HepG2 (cell line): Measurements from ENCODE around the gene SLC4A2. TPM values are rescaled to one million over a fixed set of nuclear protein-coding genes. Genes with fewer than 3 reads are reported as not detected.

Experiments used
- ATAD3A ChIP-seq: sonication (generic); formaldehyde crosslinking; IDR thresholded peaks from 2 replicates; pipeline ENCODE4 v1.4.0; 2020; ENCODE audit warnings: missing genetic modification reagents
- BRCA1 ChIP-seq: sonication (generic); formaldehyde crosslinking; IDR thresholded peaks from 2 replicates; pipeline ENCODE4 v1.4.0; 2020; ENCODE audit warnings: missing genetic modification reagents
- DPF2 ChIP-seq: sonication (generic); formaldehyde crosslinking; IDR thresholded peaks from 2 replicates; pipeline ENCODE4 v1.4.0; 2020; ENCODE audit warnings: mild to moderate bottlenecking, low read depth, missing genetic modification reagents, borderline replicate concordance
- FOXP1 ChIP-seq, 2 experiments: fragments of 450-650 bp in 1 of 2; IDR thresholded peaks; 2 replicates each; pipeline ENCODE4 v1.6.1; 2017 to 2018; ENCODE audit warnings: antibody characterized with exemption in 1 of 2
- FUBP1 ChIP-seq: sonication (generic); formaldehyde crosslinking; IDR thresholded peaks from 2 replicates; pipeline ENCODE4 v1.5.1; 2020; ENCODE audit warnings: missing genetic modification reagents, mild to moderate bottlenecking, borderline replicate concordance
- HNRNPH1 ChIP-seq: fragments of 200-400 bp; formaldehyde crosslinking; optimal IDR thresholded peaks from 2 replicates; pipeline ENCODE3; 2017; ENCODE audit warnings: mild to moderate bottlenecking, low read depth, low read length
- JUND ChIP-seq: sonication (generic); formaldehyde crosslinking; IDR thresholded peaks from 2 replicates; pipeline ENCODE4 v1.8.0; 2022; ENCODE audit warnings: mild to moderate bottlenecking, missing genetic modification reagents
- KDM5B ChIP-seq: sonication (generic); formaldehyde crosslinking; IDR thresholded peaks from 2 replicates; pipeline ENCODE4 v1.4.0; 2020; ENCODE audit warnings: missing genetic modification reagents, mild to moderate bottlenecking, borderline replicate concordance
- NKX3-1 ChIP-seq: sonication (generic); formaldehyde crosslinking; IDR thresholded peaks from 2 replicates; pipeline ENCODE4 v1.5.0; 2020; ENCODE audit warnings: missing genetic modification reagents
- REST ChIP-seq, 2 experiments: IDR thresholded peaks; 2 replicates each; pipeline ENCODE4 v1.6.1; 2011 to 2012; ENCODE audit warnings: low read length in 2 of 2, borderline replicate concordance in 1 of 2, low read depth in 1 of 2, mild to moderate bottlenecking in 1 of 2, moderate library complexity in 1 of 2
- SALL1 ChIP-seq: sonication (generic); formaldehyde crosslinking; IDR thresholded peaks from 2 replicates; pipeline ENCODE4 v1.8.0; 2022; ENCODE audit warnings: mild to moderate bottlenecking, missing genetic modification reagents
- YEATS4 ChIP-seq: sonication (generic); formaldehyde crosslinking; IDR thresholded peaks from 2 replicates; pipeline ENCODE4 v1.4.0; 2020; ENCODE audit warnings: missing genetic modification reagents, borderline replicate concordance
- ZNF101 ChIP-seq: sonication (generic); formaldehyde crosslinking; IDR thresholded peaks from 2 replicates; pipeline ENCODE4 v1.4.0; 2020; ENCODE audit warnings: mild to moderate bottlenecking, low read depth, missing genetic modification reagents, borderline replicate concordance
- ZNF224 ChIP-seq: sonication (generic); formaldehyde crosslinking; IDR thresholded peaks from 2 replicates; pipeline ENCODE4 v1.5.0; 2020; ENCODE audit warnings: mild to moderate bottlenecking, missing genetic modification reagents
- ZNF260 ChIP-seq: sonication (generic); formaldehyde crosslinking; IDR thresholded peaks from 2 replicates; pipeline ENCODE4 v1.4.0; 2020; ENCODE audit warnings: missing genetic modification reagents, low read depth, mild to moderate bottlenecking, borderline replicate concordance
- ZNF263 ChIP-seq: sonication (generic); formaldehyde crosslinking; IDR thresholded peaks from 2 replicates; pipeline ENCODE4 v1.4.0; 2020; ENCODE audit warnings: missing genetic modification reagents
- ZNF383 ChIP-seq: sonication (generic); formaldehyde crosslinking; IDR thresholded peaks from 2 replicates; pipeline ENCODE4 v1.4.0; 2020; ENCODE audit warnings: missing genetic modification reagents, mild to moderate bottlenecking, borderline replicate concordance
- ZNF44 ChIP-seq: sonication (generic); formaldehyde crosslinking; IDR thresholded peaks from 2 replicates; pipeline ENCODE4 v1.5.1; 2020; ENCODE audit warnings: mild to moderate bottlenecking, missing genetic modification reagents
- ZNF558 ChIP-seq: sonication (generic); formaldehyde crosslinking; IDR thresholded peaks from 2 replicates; pipeline ENCODE4 v1.9.0; 2022; ENCODE audit warnings: mild to moderate bottlenecking, missing genetic modification reagents, borderline replicate concordance
- ZNF589 ChIP-seq: sonication (generic); formaldehyde crosslinking; conservative IDR thresholded peaks from 2 replicates; pipeline ENCODE4 v1.8.0; 2022; ENCODE audit warnings: mild to moderate bottlenecking, moderate library complexity, missing genetic modification reagents
- ZNF639 ChIP-seq: conservative IDR thresholded peaks from 2 replicates; pipeline ENCODE4 v1.6.1; 2018; ENCODE audit warnings: missing genetic modification reagents
- ZNF749 ChIP-seq: sonication (generic); formaldehyde crosslinking; IDR thresholded peaks from 2 replicates; pipeline ENCODE4 v1.8.0; 2022; ENCODE audit warnings: mild to moderate bottlenecking, missing genetic modification reagents, moderate library complexity, borderline replicate concordance
- ZNF766 ChIP-seq: sonication (generic); formaldehyde crosslinking; IDR thresholded peaks from 2 replicates; pipeline ENCODE4 v1.5.0; 2020; ENCODE audit warnings: missing genetic modification reagents, borderline replicate concordance
- ZNF83 ChIP-seq: sonication (generic); formaldehyde crosslinking; IDR thresholded peaks from 2 replicates; pipeline ENCODE4 v1.4.0; 2020; ENCODE audit warnings: missing genetic modification reagents, mild to moderate bottlenecking, borderline replicate concordance
- polyA plus RNA-seq, 8 experiments: library from polyadenylated mRNA; depleted of rRNA in 3 of 8; stranded (reverse) in 7 of 8; unstranded in 1 of 8; fragments of >200 nt; fragmentation: Illumina TruSeq in 4 of 8; extraction: Trizol in 4 of 8; gene quantifications; 2 replicates each; pipeline versions ENCODE4 v1.2.1 to v1.2.3, GENCODE V29; 2011 to 2016; ENCODE audit warnings: low read depth in 4 of 8, missing spikeins in 1 of 8, mixed read lengths in 1 of 8; ENCODE audit not compliant: insufficient read depth in 1 of 8
- total RNA-seq, 5 experiments: library from RNA; depleted of rRNA; stranded (reverse); fragments of >200 nt; fragmentation: Illumina TruSeq; extraction: Trizol; gene quantifications; 2 replicates each; pipeline ENCODE4 v1.2.3, GENCODE V29; 2016; ENCODE audit warnings: low read depth in 1 of 5

SLC4A2 gene
- total and polyA plus RNA-seq, 2 of the 13 experiments (the other 11 are each of a cell fraction or from before 2014, with no cell fraction given): 51.9 to 73.4 TPM

- TF ChIP-seq ZNF383 (no peak), ZNF589 (no peak), REST (IDR thresholded peaks at IDR 0.05; ENCODE audit: borderline replicate concordance in 1 of 2, low read depth in 1 of 2, low read length in 2 of 2) (no peak), ZNF558 (no peak), SALL1 (CRISPR knock-in tag) (peak; percentile 46), ZNF101 (no peak), HNRNPH1 (no peak), ZNF83 (CRISPR knock-in tag) (peak; percentile 32; the same call in 1 of the 2 replicates), ATAD3A (CRISPR knock-in tag) (no peak), ZNF260 (CRISPR knock-in tag) (no peak), NKX3-1 (no peak), ZNF44 (no peak), FOXP1 (IDR thresholded peaks at IDR 0.05) (no peak), FOXP1 (CRISPR knock-in tag; IDR thresholded peaks at IDR 0.05) (no peak), DPF2 (CRISPR knock-in tag) (no peak), YEATS4 (CRISPR knock-in tag) (no peak), ZNF224 (CRISPR knock-in tag) (no peak), ZNF263 (CRISPR knock-in tag) (no peak), BRCA1 (CRISPR knock-in tag) (no peak), ZNF749 (CRISPR knock-in tag) (no peak), ZNF766 (CRISPR knock-in tag) (no peak), KDM5B (CRISPR knock-in tag) (0 out of 2 replicates have a peak, but pooled peaks have one; percentile 13), ZNF639 (CRISPR knock-in tag) (no peak), FUBP1 (CRISPR knock-in tag) (no peak), JUND (CRISPR knock-in tag) (no peak)
Observed at GRCh38 chr7:151059367-151060112, at the start of gene SLC4A2 (continued).
